Activated naive CD4-positive, alpha-beta T cell (primary cell): ENCODE data around the gene SYNGR4.
"Not testable (repeated sequence)": the region's sequence is repeated elsewhere in the genome, so short reads cannot be mapped to it uniquely, and the experiment has no call there.

Experiments used
- DNase-seq, 4 experiments: peaks; one replicate each; lab custom pipeline; 2025; lab: John Stamatoyannopoulos, UW

SYNGR4 gene

GRCh38 chr19:48371367-48371766, 7.2 kb downstream of the SYNGR4 start:
- DNase-seq = no peak

GRCh38 chr19:48371771-48372170, 7.6 kb downstream of the SYNGR4 start:
- not testable (repeated sequence) for DNase-seq

- no peak for DNase-seq
These were observed 8.7 kb downstream of the SYNGR4 start for GRCh38 chr19:48372904-48373303.

- no peak for DNase-seq
These were observed 9.4 kb downstream of the SYNGR4 start for GRCh38 chr19:48373567-48373966.

GRCh38 chr19:48378194-48378570, 14.0 kb downstream of the SYNGR4 start:
- no peak for DNase-seq

GRCh38 chr19:48379058-48379457, 14.9 kb downstream of the SYNGR4 start:
- no peak for DNase-seq

GRCh38 chr19:48381178-48381950, 17.2 kb downstream of the SYNGR4 start:
- DNase-seq = no peak

GRCh38 chr19:48382286-48382685, 18.1 kb downstream of the SYNGR4 start:
- no peak for DNase-seq

GRCh38 chr19:48385461-48386087, 21.4 kb downstream of the SYNGR4 start:
- DNase-seq = no peak

GRCh38 chr19:48386981-48387380, 22.8 kb downstream of the SYNGR4 start:
- no peak for DNase-seq

- peak in 2 of 4 experiments; percentile 23 to 52 for DNase-seq
These were observed 26.3 kb downstream of the SYNGR4 start for GRCh38 chr19:48390188-48391099.

GRCh38 chr19:48391100-48392005, 27.2 kb downstream of the SYNGR4 start, which contains the start of gene KDELR1:
Gene KDELR1 (minus strand): TSS chr19:48391551. CDS start chr19:48391358, 193 bp downstream.
- peak; percentile 53 to 70 (median 66) for DNase-seq

- not testable (repeated sequence) for DNase-seq
These were observed 27.8 kb downstream of the SYNGR4 start for GRCh38 chr19:48392006-48392344.

- no peak for DNase-seq
These were observed 28.8 kb downstream of the SYNGR4 start for GRCh38 chr19:48392860-48393558.

- DNase-seq = peak in 1 of 4 experiments; percentile 20
These were observed 29.6 kb downstream of the SYNGR4 start, which contains the start of gene GRIN2D for GRCh38 chr19:48393559-48394330. Gene GRIN2D (plus strand): TSS chr19:48393668. CDS start chr19:48398393, 4,725 bp downstream.

GRCh38 chr19:48394331-48395169, 30.4 kb downstream of the SYNGR4 start:
- DNase-seq = no peak

- DNase-seq = no peak
These were observed 30.9 kb downstream of the SYNGR4 start for GRCh38 chr19:48395170-48395455.

- DNase-seq = no peak
These were observed 31.3 kb downstream of the SYNGR4 start for GRCh38 chr19:48395499-48395898.
